Astrocyte (in vitro differentiated cells and primary cell): ENCODE data around the gene CDH22. TPM values are rescaled to one million over a fixed set of nuclear protein-coding genes. Genes with fewer than 3 reads are reported as not detected.

ENCODE experiments used
- DNase-seq: peaks from one replicate; pipeline ENCODE4 v3.0.0-alpha.2; 2010; ENCODE audit warnings: low read depth
- FAIRE-seq: peaks from 2 replicates; lab custom pipeline; 2011; peaks lifted over from hg19 to GRCh38; lab: Jason Lieb, UNC
- H2AFZ ChIP-seq: 2 replicates; pipeline ENCODE4 v1.6.0; 2012; ENCODE audit warnings: low read depth, low read length, inconsistent platforms
- H3K27ac ChIP-seq: 2 replicates; pipeline ENCODE4 v1.5.1; 2011; ENCODE audit warnings: low read depth, low read length, inconsistent platforms
- H3K27me3 ChIP-seq: 2 replicates; pipeline ENCODE4 v1.6.0; 2011; ENCODE audit warnings: low read length, inconsistent platforms; ENCODE audit not compliant: insufficient read depth
- H3K36me3 ChIP-seq: 2 replicates; pipeline ENCODE4 v1.5.1; 2011; ENCODE audit warnings: low read length, inconsistent platforms; ENCODE audit not compliant: insufficient read depth
- H3K4me1 ChIP-seq: 2 replicates; pipeline ENCODE4 v1.5.1; 2011; ENCODE audit warnings: low read length, inconsistent platforms; ENCODE audit not compliant: insufficient read depth
- H3K4me2 ChIP-seq: 2 replicates; pipeline ENCODE4 v1.6.0; 2012; ENCODE audit warnings: low read length, inconsistent platforms
- H3K4me3 ChIP-seq: 2 replicates; pipeline ENCODE4 v1.5.1; 2011; ENCODE audit warnings: low read depth, mild to moderate bottlenecking, low read length, inconsistent platforms; ENCODE audit not compliant: insufficient read depth
- H3K79me2 ChIP-seq: 2 replicates; pipeline ENCODE4 v1.6.0; 2012; ENCODE audit warnings: mild to moderate bottlenecking, low read length, inconsistent platforms; ENCODE audit not compliant: insufficient read depth
- H3K9ac ChIP-seq: 2 replicates; pipeline ENCODE4 v1.6.0; 2012; ENCODE audit warnings: mild to moderate bottlenecking, low read length, inconsistent platforms
- H3K9me3 ChIP-seq: 2 replicates; pipeline ENCODE4 v1.5.1; 2012; ENCODE audit warnings: low read depth, mild to moderate bottlenecking, low read length, inconsistent platforms; ENCODE audit not compliant: insufficient read depth
- H4K20me1 ChIP-seq: 2 replicates; pipeline ENCODE4 v1.6.0; 2012; ENCODE audit warnings: low read length, inconsistent platforms; ENCODE audit not compliant: insufficient read depth
- H3K27ac Mint-ChIP-seq: one replicate; pipeline ENCODE4 v1.8.0; 2021; ENCODE audit warnings: mild to moderate bottlenecking, mixed read lengths; ENCODE audit not compliant: unreplicated experiment
- H3K27me3 Mint-ChIP-seq: one replicate; pipeline ENCODE4 v1.8.0; 2021; ENCODE audit warnings: low read depth, mixed read lengths; ENCODE audit not compliant: unreplicated experiment
- H3K36me3 Mint-ChIP-seq: one replicate; pipeline ENCODE4 v1.8.0; 2021; ENCODE audit warnings: low read depth, mixed read lengths; ENCODE audit not compliant: unreplicated experiment
- H3K4me1 Mint-ChIP-seq: one replicate; pipeline ENCODE4 v1.8.0; 2021; ENCODE audit warnings: low read depth, mixed read lengths; ENCODE audit not compliant: unreplicated experiment
- H3K4me3 Mint-ChIP-seq: one replicate; pipeline ENCODE4 v1.8.0; 2021; ENCODE audit warnings: mild to moderate bottlenecking, moderate library complexity, mixed read lengths; ENCODE audit not compliant: unreplicated experiment
- H3K9me3 Mint-ChIP-seq: one replicate; pipeline ENCODE4 v1.8.0; 2021; ENCODE audit warnings: mild to moderate bottlenecking, mixed read lengths; ENCODE audit not compliant: unreplicated experiment
- CTCF ChIP-seq: IDR thresholded peaks from 2 replicates; pipeline ENCODE4 v1.5.1; 2011; ENCODE audit warnings: low read depth, mild to moderate bottlenecking, inconsistent platforms, low read length, moderate library complexity; ENCODE audit not compliant: insufficient read depth
- EZH2 ChIP-seq: IDR thresholded peaks from 2 replicates; pipeline ENCODE4 v1.6.1; 2012; ENCODE audit warnings: mild to moderate bottlenecking, low read length, inconsistent platforms; ENCODE audit not compliant: insufficient read depth
- total RNA-seq: library from RNA; stranded (reverse); gene quantifications from 2 replicates; pipeline ENCODE4 v1.2.1, GENCODE V29; 2021

The CDH22 gene
- total RNA-seq, 1 donor from 2014 or later: not detected

DNA sequence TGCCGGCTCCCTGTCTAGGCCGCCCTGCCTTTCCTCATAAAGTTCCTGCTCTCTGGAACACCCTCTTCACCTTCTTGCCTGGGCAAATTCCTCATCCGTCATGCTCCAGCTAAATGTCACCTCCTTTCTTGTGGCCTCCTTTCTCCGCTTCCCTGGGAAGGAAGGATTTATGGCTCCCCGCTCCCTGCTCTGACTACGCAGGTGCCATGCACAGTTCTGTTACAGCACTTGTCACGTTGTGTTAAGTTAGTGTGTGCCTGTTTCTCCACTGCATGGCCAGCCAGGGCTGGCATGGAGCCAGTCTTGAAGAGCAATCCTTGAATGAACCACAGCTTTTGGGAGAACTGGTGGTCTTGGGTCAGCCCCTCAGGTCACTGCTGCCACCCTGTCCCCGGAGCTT is 128.4 kb downstream of the CDH22 start:
- H3K27ac ChIP-seq: no peak overlapping the region
- H3K9me3 ChIP-seq: no peaks in the 10 kb centered on the region
- H3K79me2 ChIP-seq: no peaks in the 10 kb centered on the region
- H4K20me1 ChIP-seq: no peaks in the 10 kb centered on the region
- H3K4me3 ChIP-seq: no peak overlapping the region
- no peak overlapping the region for H3K4me2 ChIP-seq
- Mint-ChIP-seq H3K9me3 (peaks cover 2% of the 10 kb centered on the region), H3K36me3 (no peaks in the 10 kb centered on the region), H3K27me3 (peaks cover 65% of the 10 kb centered on the region), H3K27ac (no peak overlapping the region), H3K4me3 (no peak overlapping the region), H3K4me1 (no peaks in the 10 kb centered on the region)
- DNase-seq: no peak
- no peaks in the 10 kb centered on the region for H3K36me3 ChIP-seq
- FAIRE-seq: no peak
- H3K27me3 ChIP-seq: peaks cover 20% of the 10 kb centered on the region
- no peak overlapping the region for H2AFZ ChIP-seq
- no peaks in the 10 kb centered on the region for H3K4me1 ChIP-seq
- TF ChIP-seq CTCF: no peak
- TF ChIP-seq EZH2: no peak
- H3K9ac ChIP-seq: no peak overlapping the region

DNA sequence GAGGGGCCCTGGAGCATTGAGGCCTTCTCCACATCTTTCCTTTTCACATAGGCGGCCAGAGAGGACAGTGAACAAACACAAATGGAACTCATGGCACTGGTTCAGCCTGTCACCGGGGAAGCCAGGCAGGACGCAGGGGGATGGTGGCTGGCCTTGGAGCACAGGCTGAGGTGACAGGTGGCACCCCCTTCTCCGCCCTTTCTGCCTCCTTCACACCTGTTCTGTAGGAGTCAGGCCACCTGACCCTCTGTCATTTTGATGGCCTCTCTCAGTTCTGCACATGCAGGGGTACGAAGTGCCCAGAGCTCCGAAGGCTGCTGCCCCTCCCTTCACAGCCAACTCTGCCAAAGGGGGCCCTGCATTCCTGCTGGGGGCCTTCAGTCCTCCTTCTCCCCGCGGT is 129.4 kb downstream of the CDH22 start:
- H3K27ac Mint-ChIP-seq: no peak overlapping the region
- TF ChIP-seq CTCF: no peak
- TF ChIP-seq EZH2: no peak
- H3K36me3 ChIP-seq: no peaks in the 10 kb centered on the region

GRCh38 chr20:46177768-46178167 is 130.5 kb downstream of the CDH22 start:
- no peaks in the 10 kb centered on the region for H3K4me1 ChIP-seq
- Mint-ChIP-seq H3K27ac (no peak overlapping the region), H3K4me1 (no peaks in the 10 kb centered on the region), H3K9me3 (no peaks in the 10 kb centered on the region), H3K27me3 (peaks cover 80% of the 10 kb centered on the region), H3K36me3 (no peaks in the 10 kb centered on the region), H3K4me3 (no peak overlapping the region)
- no peaks in the 10 kb centered on the region for H4K20me1 ChIP-seq
- no peaks in the 10 kb centered on the region for H3K36me3 ChIP-seq
- H3K79me2 ChIP-seq: no peaks in the 10 kb centered on the region
- no peak for FAIRE-seq
- H3K4me3 ChIP-seq: no peak overlapping the region
- H3K27me3 ChIP-seq: peaks cover 35% of the 10 kb centered on the region
- H2AFZ ChIP-seq: no peak overlapping the region
- no peak for TF ChIP-seq CTCF
- TF ChIP-seq EZH2: no peak
- no peak overlapping the region for H3K4me2 ChIP-seq
- H3K9ac ChIP-seq: no peak overlapping the region
- no peak overlapping the region for H3K27ac ChIP-seq
- H3K9me3 ChIP-seq: peaks cover 4% of the 10 kb centered on the region
- DNase-seq: no peak

More for the DNA sequence above, 129.4 kb downstream of the CDH22 start:
- Histone ChIP-seq H3K27ac (no peak overlapping the region), H3K4me3 (no peak overlapping the region), H3K79me2 (no peaks in the 10 kb centered on the region), H4K20me1 (no peaks in the 10 kb centered on the region), H3K9ac (no peak overlapping the region), H3K9me3 (peaks cover 1% of the 10 kb centered on the region), H3K27me3 (peaks cover 24% of the 10 kb centered on the region), H3K4me1 (no peaks in the 10 kb centered on the region), H3K4me2 (no peak overlapping the region), H2AFZ (no peak overlapping the region)
- FAIRE-seq (no peak), DNase-seq (no peak)
- no peak overlapping the region for H3K4me3 Mint-ChIP-seq
- H3K27me3 Mint-ChIP-seq: peaks cover 69% of the 10 kb centered on the region
- no peaks in the 10 kb centered on the region for H3K36me3 Mint-ChIP-seq
- H3K9me3 Mint-ChIP-seq: peaks cover under 1% of the 10 kb centered on the region
- H3K4me1 Mint-ChIP-seq: no peaks in the 10 kb centered on the region
